Tibial artery (tissue), 4 donors: ENCODE results near the gene EEF1A1.
"Not testable (repeated sequence)": the region's sequence is repeated elsewhere in the genome, so short reads cannot be mapped to it uniquely, and the experiment has no call there.

Experiments
- DNase-seq, 2 donors: peaks; one replicate each; pipeline ENCODE4 v3.0.0-alpha.2; 2019
- H3K27ac ChIP-seq, 2 donors: fragments of 200-600 bp; sonication (generic) in 1 of 2; 1 replicate in 1 of 2; 2 replicates in 1 of 2; pipeline ENCODE4 v1.5.1; 2018 to 2019; ENCODE audit warnings: mild to moderate bottlenecking in 1 of 2
- H3K27me3 ChIP-seq, 2 donors: fragments of 200-600 bp; sonication (generic) in 1 of 2; one replicate each; pipeline versions ENCODE4 v1.5.1 to v1.6.0; 2016 to 2019
- H3K36me3 ChIP-seq, 3 donors: fragments of 200-600 bp; sonication (generic) in 2 of 3; one replicate each; pipeline ENCODE4 v1.5.1; 2016 to 2019; ENCODE audit warnings: mild to moderate bottlenecking in 2 of 3
- H3K4me1 ChIP-seq, 4 donors: fragments of 200-600 bp; sonication (generic) in 2 of 4; 1 replicate in 3 of 4; 2 replicates in 1 of 4; pipeline ENCODE4 v1.5.1; 2016 to 2019
- H3K4me3 ChIP-seq, 2 donors: fragments of 200-600 bp; sonication (generic) in 1 of 2; 1 replicate in 1 of 2; 2 replicates in 1 of 2; pipeline ENCODE4 v1.5.1; 2018 to 2019; ENCODE audit warnings: mild to moderate bottlenecking in 2 of 2
- H3K9me3 ChIP-seq, 3 donors: fragments of 200-600 bp; sonication (generic) in 1 of 3; one replicate each; pipeline ENCODE4 v1.5.1; 2016 to 2019
- CTCF ChIP-seq, 2 experiments: fragments of 200-600 bp in 1 of 2; fragments of 450-650 bp in 1 of 2; IDR thresholded peaks; one replicate each; pipeline ENCODE4 v1.5.1; 2017 to 2019; ENCODE audit warnings: antibody characterized with exemption in 2 of 2, mild to moderate bottlenecking in 1 of 2, moderate library complexity in 1 of 2
- intact Hi-C: fragments of 100-400 bp; cut with DNase I; formaldehyde crosslinking; loops from one replicate; pipeline ENCODE4 v1.15.0; 2023; ENCODE audit warnings: low total_unique reads

Gene EEF1A1

GRCh38 chr6:73509851-73510250 is 11.0 kb downstream of the EEF1A1 start:
- peaks cover 11 to 36% (median 16%) of the 10 kb centered on the region in 3 donors for H3K36me3 ChIP-seq
- no peak overlapping the region for H3K27ac ChIP-seq
- intact Hi-C loops, result no loop called here
- H3K4me3 ChIP-seq, result no peak overlapping the region
- no peak for DNase-seq
- peaks cover 0 to 5% (median 0%) of the 10 kb centered on the region in 4 donors for H3K4me1 ChIP-seq
- H3K9me3 ChIP-seq, result no peaks in the 10 kb centered on the region
- no peaks in the 10 kb centered on the region for H3K27me3 ChIP-seq
- no peak for TF ChIP-seq CTCF (IDR thresholded peaks at IDR 0.05)

- no peak for TF ChIP-seq CTCF (IDR thresholded peaks at IDR 0.05)
- no peak overlapping the region for H3K27ac ChIP-seq
- no peaks in the 10 kb centered on the region for H3K9me3 ChIP-seq
- H3K4me3 ChIP-seq, result no peak overlapping the region
- H3K27me3 ChIP-seq, result no peaks in the 10 kb centered on the region
- no peaks in the 10 kb centered on the region for H3K4me1 ChIP-seq
- intact Hi-C loops, result no loop called here
- peaks cover 9 to 36% (median 12%) of the 10 kb centered on the region in 3 donors for H3K36me3 ChIP-seq
- no peak for DNase-seq
Measured at GRCh38 chr6:73508776-73509175, 12.1 kb downstream of the EEF1A1 start.

- peaks cover 18 to 38% (median 24%) of the 10 kb centered on the region in 3 donors for H3K36me3 ChIP-seq
- no peak overlapping the region for H3K4me3 ChIP-seq
- no peak overlapping the region for H3K27ac ChIP-seq
- no peaks in the 10 kb centered on the region for H3K9me3 ChIP-seq
- no peak for TF ChIP-seq CTCF (IDR thresholded peaks at IDR 0.05)
- DNase-seq, result no peak
- intact Hi-C loops, result no loop called here
- H3K4me1 ChIP-seq, result no peaks in the 10 kb centered on the region
- H3K27me3 ChIP-seq, result no peaks in the 10 kb centered on the region
Measured at GRCh38 chr6:73506246-73506645, 14.6 kb downstream of the EEF1A1 start.

- H3K4me1 ChIP-seq, H3K9me3 ChIP-seq, DNase-seq, H3K27me3 ChIP-seq, H3K27ac ChIP-seq, intact Hi-C loops, H3K4me3 ChIP-seq: not testable (repeated sequence)
- H3K36me3 ChIP-seq, result peaks cover 18 to 44% (median 29%) of the 10 kb centered on the region in 3 donors
Measured at GRCh38 chr6:73505705-73506104, 15.1 kb downstream of the EEF1A1 start.

- H3K36me3 ChIP-seq, result peaks cover 21 to 49% (median 35%) of the 10 kb centered on the region in 3 donors
- H3K9me3 ChIP-seq, result no peaks in the 10 kb centered on the region
- intact Hi-C loops, result no loop called here
- H3K27ac ChIP-seq, result no peak overlapping the region
- H3K4me3 ChIP-seq, result no peak overlapping the region
- no peaks in the 10 kb centered on the region for H3K27me3 ChIP-seq
- no peaks in the 10 kb centered on the region for H3K4me1 ChIP-seq
- TF ChIP-seq CTCF (IDR thresholded peaks at IDR 0.05), result no peak
- no peak for DNase-seq
Measured at GRCh38 chr6:73505142-73505541, 15.7 kb downstream of the EEF1A1 start.

GRCh38 chr6:73504160-73504559 is 16.7 kb downstream of the EEF1A1 start:
- no peak for DNase-seq
- Histone ChIP-seq H3K9me3 (no peaks in the 10 kb centered on the region), H3K4me3 (no peak overlapping the region), H3K27ac (no peak overlapping the region), H3K4me1 (no peaks in the 10 kb centered on the region), H3K36me3 (peaks cover 31 to 59% (median 45%) of the 10 kb centered on the region in 3 donors), H3K27me3 (no peaks in the 10 kb centered on the region)
- TF ChIP-seq CTCF (IDR thresholded peaks at IDR 0.05), result no peak
- intact Hi-C loops, result no loop called here
